ENCODE data around the gene SRPX2. TPM values are rescaled to one million over a fixed set of nuclear protein-coding genes. Genes with fewer than 3 reads are reported as not detected.

SRPX2 gene
- total RNA-seq, 2 experiments from 2014 or later, result not detected

GRCh38 chrX:100643212-100643611, 787 bp upstream of the SRPX2 start:
- Histone ChIP-seq H3K4me3 (ENCODE audit: low read depth, low read length, poor library complexity, severe bottlenecking) (no peak overlapping the region), H4K20me1 (ENCODE audit: insufficient read depth, low read length) (no peaks in the 10 kb centered on the region), H3K27ac (ENCODE audit: low read depth, low read length, poor library complexity, severe bottlenecking) (no peak overlapping the region), H3K4me2 (ENCODE audit: low read length) (no peak overlapping the region), H3K4me1 (ENCODE audit: insufficient read depth, low read length, poor library complexity, severe bottlenecking) (peaks cover 10% of the 10 kb centered on the region), H2AFZ (ENCODE audit: low read length) (no peak overlapping the region), H3K36me3 (ENCODE audit: insufficient read depth, low read length) (no peaks in the 10 kb centered on the region), H3K9me2 (ENCODE audit: insufficient read depth, low read length) (no peaks in the 10 kb centered on the region), H3K79me2 (ENCODE audit: insufficient read depth, low read depth, low read length) (no peaks in the 10 kb centered on the region), H3K9me3 (ENCODE audit: low read length) (no peaks in the 10 kb centered on the region)
- POLR2A ChIA-PET, result interaction anchor here (0.7 kb wide), 1 partner anchor 225 kb away, joined by 3 read pairs; no protein-coding TSS in a partner anchor
- no TSS peak for BruUV-seq (replicated peaks)
- intact Hi-C loops (cut with micrococcal nuclease; ENCODE audit: unreplicated experiment), result no loop called here
- TF ChIP-seq EZH2phosphoT487 (IDR thresholded peaks at IDR 0.05; ENCODE audit: borderline replicate concordance, low read depth, low read length), result no peak
- TF ChIP-seq, protein P1, sequence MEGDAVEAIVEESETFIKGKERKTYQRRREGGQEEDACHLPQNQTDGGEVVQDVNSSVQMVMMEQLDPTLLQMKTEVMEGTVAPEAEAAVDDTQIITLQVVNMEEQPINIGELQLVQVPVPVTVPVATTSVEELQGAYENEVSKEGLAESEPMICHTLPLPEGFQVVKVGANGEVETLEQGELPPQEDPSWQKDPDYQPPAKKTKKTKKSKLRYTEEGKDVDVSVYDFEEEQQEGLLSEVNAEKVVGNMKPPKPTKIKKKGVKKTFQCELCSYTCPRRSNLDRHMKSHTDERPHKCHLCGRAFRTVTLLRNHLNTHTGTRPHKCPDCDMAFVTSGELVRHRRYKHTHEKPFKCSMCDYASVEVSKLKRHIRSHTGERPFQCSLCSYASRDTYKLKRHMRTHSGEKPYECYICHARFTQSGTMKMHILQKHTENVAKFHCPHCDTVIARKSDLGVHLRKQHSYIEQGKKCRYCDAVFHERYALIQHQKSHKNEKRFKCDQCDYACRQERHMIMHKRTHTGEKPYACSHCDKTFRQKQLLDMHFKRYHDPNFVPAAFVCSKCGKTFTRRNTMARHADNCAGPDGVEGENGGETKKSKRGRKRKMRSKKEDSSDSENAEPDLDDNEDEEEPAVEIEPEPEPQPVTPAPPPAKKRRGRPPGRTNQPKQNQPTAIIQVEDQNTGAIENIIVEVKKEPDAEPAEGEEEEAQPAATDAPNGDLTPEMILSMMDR (conservative IDR thresholded peaks at IDR 0.05; ENCODE audit: low read length), result no peak
- CTCF ChIA-PET (ENCODE audit: unreplicated experiment), result no interaction called here
- DNase-seq (ENCODE audit: low spot score), result no peak

GRCh38 chrX:100645106-100645505, 1.1 kb downstream of the SRPX2 start:
- TF ChIP-seq, protein P1 (conservative IDR thresholded peaks at IDR 0.05; ENCODE audit: low read length), result no peak
- no peak for TF ChIP-seq EZH2phosphoT487 (IDR thresholded peaks at IDR 0.05; ENCODE audit: borderline replicate concordance, low read depth, low read length)
- CTCF ChIA-PET (ENCODE audit: unreplicated experiment), result no interaction called here
- no peak overlapping the region for H3K4me2 ChIP-seq (ENCODE audit: low read length)

GRCh38 chrX:100647095-100647494, 3.1 kb downstream of the SRPX2 start:
- peaks cover 13% of the 10 kb centered on the region for H3K4me1 ChIP-seq (ENCODE audit: insufficient read depth, low read length, poor library complexity, severe bottlenecking)
- ChIA-PET CTCF (ENCODE audit: unreplicated experiment) (no interaction called here), POLR2A (no interaction called here)
- no peak for TF ChIP-seq EZH2phosphoT487 (IDR thresholded peaks at IDR 0.05; ENCODE audit: borderline replicate concordance, low read depth, low read length)
- TF ChIP-seq, protein P1 (conservative IDR thresholded peaks at IDR 0.05; ENCODE audit: low read length), result no peak
- DNase-seq (ENCODE audit: low spot score), result peak; percentile 14
- no peak overlapping the region for H3K4me3 ChIP-seq (ENCODE audit: low read depth, low read length, poor library complexity, severe bottlenecking)
- no peaks in the 10 kb centered on the region for H3K79me2 ChIP-seq (ENCODE audit: insufficient read depth, low read depth, low read length)
- intact Hi-C loops (cut with micrococcal nuclease; ENCODE audit: unreplicated experiment), result no loop called here
- H3K9me2 ChIP-seq (ENCODE audit: insufficient read depth, low read length), result no peaks in the 10 kb centered on the region
- H3K9me3 ChIP-seq (ENCODE audit: low read length), result no peaks in the 10 kb centered on the region
- no peaks in the 10 kb centered on the region for H3K36me3 ChIP-seq (ENCODE audit: insufficient read depth, low read length)
- peak overlapping the region; percentile 12; the same call in 1 of the 2 replicates for H3K4me2 ChIP-seq (ENCODE audit: low read length)
- H2AFZ ChIP-seq (ENCODE audit: low read length), result no peak overlapping the region
- no peak overlapping the region for H3K27ac ChIP-seq (ENCODE audit: low read depth, low read length, poor library complexity, severe bottlenecking)
- no TSS peak for BruUV-seq (replicated peaks)
- no peaks in the 10 kb centered on the region for H4K20me1 ChIP-seq (ENCODE audit: insufficient read depth, low read length)

More at GRCh38 chrX:100645106-100645505, 1.1 kb downstream of the SRPX2 start:
- Histone ChIP-seq H3K27ac (ENCODE audit: low read depth, low read length, poor library complexity, severe bottlenecking) (no peak overlapping the region), H3K4me1 (ENCODE audit: insufficient read depth, low read length, poor library complexity, severe bottlenecking) (peaks cover 10% of the 10 kb centered on the region), H4K20me1 (ENCODE audit: insufficient read depth, low read length) (no peaks in the 10 kb centered on the region), H3K36me3 (ENCODE audit: insufficient read depth, low read length) (no peaks in the 10 kb centered on the region), H3K9me3 (ENCODE audit: low read length) (no peaks in the 10 kb centered on the region), H3K79me2 (ENCODE audit: insufficient read depth, low read depth, low read length) (no peaks in the 10 kb centered on the region), H2AFZ (ENCODE audit: low read length) (no peak overlapping the region), H3K9me2 (ENCODE audit: insufficient read depth, low read length) (no peaks in the 10 kb centered on the region), H3K4me3 (ENCODE audit: low read depth, low read length, poor library complexity, severe bottlenecking) (no peak overlapping the region)
- intact Hi-C loops (cut with micrococcal nuclease; ENCODE audit: unreplicated experiment), result no loop called here
- no peak for DNase-seq (ENCODE audit: low spot score)
- POLR2A ChIA-PET, result no interaction called here
- no TSS peak for BruUV-seq (replicated peaks)
